Peyer's patch (tissue), 4 donors: ENCODE results near the gene MPZL3. TPM values are rescaled to one million over a fixed set of nuclear protein-coding genes. Genes with fewer than 3 reads are reported as not detected.

Experiments used
- DNase-seq, 3 donors: peaks; one replicate each; pipeline ENCODE4 v3.0.0-alpha.2; 2017 to 2019
- H3K27ac ChIP-seq, 4 donors: fragments of 200-600 bp; sonication (generic); one replicate each; pipeline ENCODE4 v1.5.1; 2016 to 2019
- H3K27me3 ChIP-seq, 2 donors: fragments of 200-600 bp; sonication (generic); one replicate each; pipeline ENCODE4 v1.5.1; 2019
- H3K36me3 ChIP-seq, 3 donors: fragments of 200-600 bp; sonication (generic); one replicate each; pipeline ENCODE4 v1.5.1; 2016 to 2019
- H3K4me1 ChIP-seq, 4 donors: fragments of 200-600 bp; sonication (generic); one replicate each; pipeline ENCODE4 v1.5.1; 2016 to 2019
- H3K4me3 ChIP-seq, 4 donors: fragments of 200-600 bp; sonication (generic); 1 replicate in 3 of 4; 2 replicates in 1 of 4; pipeline ENCODE4 v1.5.1; 2016 to 2019; ENCODE audit warnings: mild to moderate bottlenecking in 1 of 4
- H3K9me3 ChIP-seq, 4 donors: fragments of 200-600 bp; sonication (generic); one replicate each; pipeline ENCODE4 v1.5.1; 2016 to 2019; ENCODE audit warnings: mild to moderate bottlenecking in 1 of 4
- POLR2A ChIP-seq, 2 donors: fragments of 450-650 bp; IDR thresholded peaks; one replicate each; pipeline ENCODE4 v1.5.1; 2017; ENCODE audit warnings: antibody characterized with exemption in 2 of 2, mild to moderate bottlenecking in 2 of 2, moderate library complexity in 2 of 2
- total RNA-seq, 4 donors: library from RNA; depleted of rRNA; stranded (reverse); fragments of >200 nt; gene quantifications; one replicate each; pipeline ENCODE4 v1.1.0, GENCODE V29; 2016
- TF ChIP-seq, protein P1 (sequence below), 6 experiments: fragments of 450-650 bp in 4 of 6; fragments of 200-600 bp in 2 of 6; sonication (generic) in 1 of 6; IDR thresholded peaks; one replicate each; pipeline ENCODE4 v1.5.1; 2017 to 2019; ENCODE audit warnings: antibody characterized with exemption in 6 of 6, mild to moderate bottlenecking in 3 of 6, moderate library complexity in 1 of 6

The MPZL3 gene
- total RNA-seq, 4 donors from 2014 or later, result 0.83 to 15.4 (median 7.8) TPM

DNA sequence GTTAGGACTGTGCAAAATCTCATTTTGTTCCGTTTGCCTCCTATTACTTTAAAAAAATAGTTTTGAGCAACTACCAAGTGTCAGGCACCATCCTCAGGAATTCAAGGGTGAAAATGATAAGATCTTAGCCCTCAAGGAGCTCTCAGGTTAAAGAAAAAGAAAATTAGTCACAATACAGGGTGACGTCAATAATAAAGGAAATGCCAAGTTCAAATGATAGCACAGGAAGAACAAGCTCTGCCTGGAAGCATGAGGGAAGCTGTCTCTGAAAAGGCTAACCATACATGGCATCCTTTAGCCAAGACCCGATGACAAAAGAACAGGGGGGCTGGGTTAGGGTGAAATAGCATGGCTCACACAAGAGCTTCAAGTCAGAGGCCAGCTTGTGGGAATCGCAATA lies 23.0 kb upstream of the MPZL3 start:
- Histone ChIP-seq H3K9me3 (no peaks in the 10 kb centered on the region), H3K27me3 (no peaks in the 10 kb centered on the region), H3K27ac (no peak overlapping the region), H3K4me3 (no peak overlapping the region), H3K4me1 (no peaks in the 10 kb centered on the region), H3K36me3 (no peaks in the 10 kb centered on the region)
- no peak for DNase-seq
- TF ChIP-seq, protein P1, sequence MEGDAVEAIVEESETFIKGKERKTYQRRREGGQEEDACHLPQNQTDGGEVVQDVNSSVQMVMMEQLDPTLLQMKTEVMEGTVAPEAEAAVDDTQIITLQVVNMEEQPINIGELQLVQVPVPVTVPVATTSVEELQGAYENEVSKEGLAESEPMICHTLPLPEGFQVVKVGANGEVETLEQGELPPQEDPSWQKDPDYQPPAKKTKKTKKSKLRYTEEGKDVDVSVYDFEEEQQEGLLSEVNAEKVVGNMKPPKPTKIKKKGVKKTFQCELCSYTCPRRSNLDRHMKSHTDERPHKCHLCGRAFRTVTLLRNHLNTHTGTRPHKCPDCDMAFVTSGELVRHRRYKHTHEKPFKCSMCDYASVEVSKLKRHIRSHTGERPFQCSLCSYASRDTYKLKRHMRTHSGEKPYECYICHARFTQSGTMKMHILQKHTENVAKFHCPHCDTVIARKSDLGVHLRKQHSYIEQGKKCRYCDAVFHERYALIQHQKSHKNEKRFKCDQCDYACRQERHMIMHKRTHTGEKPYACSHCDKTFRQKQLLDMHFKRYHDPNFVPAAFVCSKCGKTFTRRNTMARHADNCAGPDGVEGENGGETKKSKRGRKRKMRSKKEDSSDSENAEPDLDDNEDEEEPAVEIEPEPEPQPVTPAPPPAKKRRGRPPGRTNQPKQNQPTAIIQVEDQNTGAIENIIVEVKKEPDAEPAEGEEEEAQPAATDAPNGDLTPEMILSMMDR (IDR thresholded peaks at IDR 0.05), result no peak
- no peak for TF ChIP-seq POLR2A (IDR thresholded peaks at IDR 0.05)

DNA sequence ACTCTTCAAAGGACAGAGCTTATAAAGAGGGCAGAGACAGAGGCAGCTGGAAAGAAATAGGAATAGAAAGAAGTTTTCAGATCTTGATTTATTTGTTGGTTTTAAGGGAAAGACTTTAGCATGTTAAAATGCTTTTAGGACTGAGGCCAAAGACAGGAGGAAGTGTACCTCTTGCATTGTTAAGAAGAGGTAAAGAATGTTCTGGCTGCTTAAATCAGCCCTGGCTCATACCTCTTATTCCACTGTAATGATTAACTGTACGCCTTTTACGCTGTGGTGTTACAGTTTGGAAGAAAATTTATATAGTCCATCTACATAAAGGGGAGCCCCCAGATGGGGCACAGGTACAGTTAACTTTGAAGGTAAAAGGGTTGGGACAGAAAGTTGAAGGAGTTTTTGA lies 22.0 kb upstream of the MPZL3 start:
- no peak overlapping the region for H3K27ac ChIP-seq
- H3K9me3 ChIP-seq, result no peaks in the 10 kb centered on the region
- DNase-seq, result no peak

DNA sequence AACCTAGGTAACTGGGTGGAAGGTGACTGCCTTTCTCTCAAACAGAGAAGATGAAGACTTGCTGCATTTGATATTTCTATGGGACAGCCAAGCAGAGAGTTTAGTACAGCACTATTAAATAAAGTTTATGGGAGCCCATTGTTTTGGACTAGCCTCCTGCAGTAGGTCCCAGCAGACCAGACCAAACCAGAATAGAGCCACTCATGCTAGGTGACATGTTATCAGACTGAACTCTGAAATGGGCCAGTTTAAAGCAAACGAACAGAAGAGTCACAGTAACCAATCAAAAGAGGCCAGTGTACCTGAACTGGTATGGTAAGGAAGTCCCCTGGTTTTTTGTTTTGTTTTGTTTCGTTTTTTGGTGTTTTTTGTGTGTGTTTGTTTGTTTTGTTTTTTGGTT lies 19.8 kb upstream of the MPZL3 start:
- DNase-seq, result no peak
- Histone ChIP-seq H3K27ac (no peak overlapping the region), H3K36me3 (no peaks in the 10 kb centered on the region)

More for the DNA sequence above, 22.0 kb upstream of the MPZL3 start:
- Histone ChIP-seq H3K27me3 (no peaks in the 10 kb centered on the region), H3K4me1 (no peaks in the 10 kb centered on the region), H3K36me3 (no peaks in the 10 kb centered on the region), H3K4me3 (no peak overlapping the region)
- TF ChIP-seq, protein P1 (IDR thresholded peaks at IDR 0.05), result no peak
- no peak for TF ChIP-seq POLR2A (IDR thresholded peaks at IDR 0.05)

DNA sequence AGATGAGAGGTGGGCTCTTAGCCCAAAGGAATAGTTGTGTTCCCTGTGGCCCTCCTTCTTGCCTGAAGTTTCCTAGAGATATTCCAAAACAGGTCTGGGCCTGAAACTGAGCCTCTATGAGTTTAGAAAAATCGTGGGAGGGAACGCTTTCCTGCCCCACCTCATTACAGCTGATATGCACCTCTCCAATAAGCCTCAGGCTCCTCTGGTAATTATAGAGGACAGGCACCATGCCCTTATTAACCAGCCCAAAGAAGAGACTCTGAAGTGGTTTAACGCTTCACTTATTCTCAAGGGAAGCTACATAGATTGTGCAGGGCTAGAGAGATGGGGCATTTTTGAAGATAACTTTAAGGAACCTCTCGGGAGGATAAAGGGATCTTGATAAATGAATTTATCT lies 15.3 kb upstream of the MPZL3 start:
- Histone ChIP-seq H3K27me3 (no peaks in the 10 kb centered on the region), H3K9me3 (no peaks in the 10 kb centered on the region), H3K4me3 (no peak overlapping the region), H3K36me3 (no peaks in the 10 kb centered on the region), H3K4me1 (peaks cover 0 to 8% (median 0%) of the 10 kb centered on the region in 4 donors), H3K27ac (no peak overlapping the region)
- TF ChIP-seq, protein P1 (IDR thresholded peaks at IDR 0.05), result no peak
- no peak for TF ChIP-seq POLR2A (IDR thresholded peaks at IDR 0.05)
- DNase-seq, result no peak

More for the DNA sequence above, 19.8 kb upstream of the MPZL3 start:
- no peaks in the 10 kb centered on the region for H3K4me1 ChIP-seq
- TF ChIP-seq, protein P1 (IDR thresholded peaks at IDR 0.05), result no peak
- no peak for TF ChIP-seq POLR2A (IDR thresholded peaks at IDR 0.05)
- no peak overlapping the region for H3K4me3 ChIP-seq
- no peaks in the 10 kb centered on the region for H3K27me3 ChIP-seq
- H3K9me3 ChIP-seq, result no peaks in the 10 kb centered on the region

- peaks cover 0 to 13% (median 0%) of the 10 kb centered on the region in 4 donors for H3K4me1 ChIP-seq
- DNase-seq, result peak in 2 of 3 donors; percentile 60 to 64
- no peaks in the 10 kb centered on the region for H3K27me3 ChIP-seq
- no peak for TF ChIP-seq POLR2A (IDR thresholded peaks at IDR 0.05)
- TF ChIP-seq, protein P1 (IDR thresholded peaks at IDR 0.05), result no peak
- H3K36me3 ChIP-seq, result no peaks in the 10 kb centered on the region
- no peaks in the 10 kb centered on the region for H3K9me3 ChIP-seq
- H3K4me3 ChIP-seq, result no peak overlapping the region
- peak overlapping the region in 1 of 4 donors; percentile 20 for H3K27ac ChIP-seq
These were observed 13.8 kb upstream of the MPZL3 start for GRCh38 chr11:118265954-118266353.
